HG03469 (cell line): ENCODE data around the gene SPAG6.

ENCODE experiments used
- ATAC-seq: cut with Tn5 transposase; IDR thresholded peaks from one replicate; pipeline ENCODE4 v1.9.1; 2021; ENCODE audit warnings: mild to moderate bottlenecking, moderate library complexity, moderate number of reproducible peaks; ENCODE audit not compliant: unreplicated experiment

Gene SPAG6

GRCh38 chr10:22429146-22429545 is 83.8 kb downstream of the SPAG6 start:
- no peak for ATAC-seq

GRCh38 chr10:22429981-22430421 is 84.7 kb downstream of the SPAG6 start:
- no peak for ATAC-seq

- no peak for ATAC-seq
Observed at GRCh38 chr10:22433875-22434274, 88.6 kb downstream of the SPAG6 start.

- ATAC-seq: no peak
Observed at GRCh38 chr10:22434521-22434920, 89.2 kb downstream of the SPAG6 start.

- no peak for ATAC-seq
Observed at GRCh38 chr10:22435650-22436049, 90.4 kb downstream of the SPAG6 start.

GRCh38 chr10:22436526-22436892 is 91.2 kb downstream of the SPAG6 start:
- peak; percentile 26 for ATAC-seq

GRCh38 chr10:22436893-22437619 is 91.8 kb downstream of the SPAG6 start:
- ATAC-seq: peak; percentile 70

- peak; percentile 1 for ATAC-seq
Observed at GRCh38 chr10:22437620-22438588, 92.6 kb downstream of the SPAG6 start.

- ATAC-seq: no peak
Observed at GRCh38 chr10:22438711-22439110, 93.4 kb downstream of the SPAG6 start.

- ATAC-seq: no peak
Observed at GRCh38 chr10:22442063-22442462, 96.8 kb downstream of the SPAG6 start.

- no peak for ATAC-seq
Observed at GRCh38 chr10:22442468-22442867, 97.2 kb downstream of the SPAG6 start.

- no peak for ATAC-seq
Observed at GRCh38 chr10:22443175-22443901, 98.0 kb downstream of the SPAG6 start.

- no peak for ATAC-seq
Observed at GRCh38 chr10:22444219-22444788, 99.0 kb downstream of the SPAG6 start.

- ATAC-seq: no peak
Observed at GRCh38 chr10:22445495-22445894, 100.2 kb downstream of the SPAG6 start.

GRCh38 chr10:22447068-22447467 is 101.8 kb downstream of the SPAG6 start:
- no peak for ATAC-seq

- ATAC-seq: no peak
Observed at GRCh38 chr10:22451346-22451745, 106.0 kb downstream of the SPAG6 start.

- ATAC-seq: no peak
Observed at GRCh38 chr10:22453320-22453719, 108.0 kb downstream of the SPAG6 start.

- no peak for ATAC-seq
Observed at GRCh38 chr10:22453948-22454591, 108.8 kb downstream of the SPAG6 start.

- ATAC-seq: no peak
Observed at GRCh38 chr10:22454634-22455033, 109.3 kb downstream of the SPAG6 start.
